ENCODE results near the gene IGFL2.
"Not testable (repeated sequence)": the region's sequence is repeated elsewhere in the genome, so short reads cannot be mapped to it uniquely, and the experiment has no call there.

Gene IGFL2

GRCh38 chr19:46147791-46148288, at the start of gene IGFL2:
Gene IGFL2 (plus strand): TSS chr19:46148238. CDS start chr19:46148279, 41 bp downstream.
- no peak for DNase-seq

DNA sequence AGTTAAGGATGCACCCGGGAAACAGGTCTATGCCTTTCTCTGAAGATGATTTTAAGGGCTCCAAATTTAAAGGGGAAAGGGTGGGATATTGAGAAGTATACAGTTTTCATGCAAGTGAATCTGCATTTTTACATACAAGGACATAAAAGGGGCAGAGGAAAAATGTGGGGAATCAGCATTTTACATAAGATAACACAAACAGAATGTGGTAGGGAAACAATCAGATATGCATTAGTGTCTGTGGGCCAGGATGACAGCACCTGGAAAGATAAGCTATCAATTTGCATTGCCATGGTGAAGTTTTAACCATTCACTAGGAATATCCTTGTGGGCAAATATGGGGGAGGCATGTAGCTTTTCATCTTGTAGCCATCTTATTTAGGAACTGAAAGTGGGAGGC, 47.7 kb upstream of the IGFL2 start:
- no peak for DNase-seq

DNA sequence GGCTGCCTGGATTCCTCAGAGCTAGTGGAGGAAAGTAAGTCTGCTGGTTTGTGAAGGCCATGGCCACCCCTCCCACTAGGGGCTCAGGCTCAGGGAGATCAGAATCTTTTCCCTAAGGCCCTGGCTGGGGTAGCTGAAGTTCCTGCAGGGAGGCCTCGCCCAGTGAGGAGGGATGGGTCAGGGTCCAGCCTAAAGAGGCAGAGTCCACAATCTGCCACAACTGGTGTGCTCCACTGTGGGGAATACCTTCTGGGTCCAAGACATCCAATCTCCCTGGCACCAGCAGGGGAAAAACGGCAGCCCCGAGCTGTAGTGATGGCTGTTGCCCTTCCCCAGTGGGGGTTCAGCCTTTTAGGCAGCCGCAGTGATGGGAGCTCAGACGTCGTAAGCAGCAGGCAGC, 46.7 kb upstream of the IGFL2 start:
- DNase-seq, result no peak

GRCh38 chr19:46102333-46102732, 45.7 kb upstream of the IGFL2 start:
- DNase-seq, result not testable (repeated sequence)

GRCh38 chr19:46107371-46107770, 40.7 kb upstream of the IGFL2 start:
- no peak for DNase-seq

DNA sequence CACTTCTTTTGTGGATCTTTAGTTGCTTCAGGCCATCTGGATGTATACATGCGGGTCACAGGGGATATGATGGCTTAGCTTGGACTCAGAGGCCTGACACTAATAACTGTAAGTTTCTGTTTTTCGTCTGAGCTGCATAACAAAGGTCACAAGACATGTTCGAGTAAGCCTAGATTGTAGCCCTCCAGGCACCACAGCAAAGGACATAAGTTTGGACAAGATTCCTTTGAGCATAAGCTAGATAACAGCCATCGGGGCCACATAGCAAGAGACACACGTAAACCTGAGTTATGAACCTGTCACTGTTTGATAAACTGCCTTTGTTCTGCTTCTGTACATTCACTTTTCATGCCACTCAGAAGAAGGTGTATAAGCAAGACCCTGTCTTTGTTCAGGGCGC, 38.2 kb upstream of the IGFL2 start:
- DNase-seq, result no peak

- DNase-seq, result no peak
Observed at GRCh38 chr19:46111376-46111775, 36.7 kb upstream of the IGFL2 start.

DNA sequence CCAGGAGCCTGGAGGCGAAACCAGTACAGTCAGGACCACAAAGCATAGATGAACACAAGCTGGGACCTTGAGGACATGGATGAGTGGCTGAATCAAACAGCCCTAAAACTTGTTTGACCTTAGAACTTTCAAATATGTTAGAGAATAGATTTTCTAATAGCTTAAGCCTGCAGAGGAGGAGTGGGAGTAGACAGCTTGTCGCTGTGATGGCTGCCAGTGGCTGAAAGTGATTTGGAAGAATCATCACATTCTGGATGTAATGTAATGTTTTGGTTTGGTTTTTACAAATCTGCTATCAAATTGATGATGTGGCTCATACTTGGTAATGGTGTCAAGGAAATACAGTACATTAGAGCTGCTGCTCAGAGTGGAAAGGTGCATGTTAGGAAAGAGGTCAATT, 35.5 kb upstream of the IGFL2 start:
- DNase-seq, result no peak

DNA sequence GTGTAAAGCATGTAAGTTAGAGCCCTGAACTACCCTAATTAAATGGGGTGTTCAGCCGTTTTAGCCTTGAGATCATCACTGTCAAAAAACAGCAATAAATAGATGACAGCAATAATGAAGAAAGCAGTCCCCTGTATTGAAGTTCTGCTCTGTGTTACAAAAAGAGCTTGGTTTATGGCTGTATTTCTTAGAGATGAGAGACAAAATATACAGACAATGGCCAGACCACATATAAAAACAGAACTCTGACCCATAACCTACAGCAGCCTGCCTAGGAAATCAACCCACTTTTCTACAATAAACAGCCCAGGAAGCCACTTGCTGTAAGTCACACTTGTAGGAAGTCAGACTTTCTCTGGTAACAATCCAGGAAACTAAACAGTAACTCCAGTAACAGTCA, 34.3 kb upstream of the IGFL2 start:
- DNase-seq, result no peak

DNA sequence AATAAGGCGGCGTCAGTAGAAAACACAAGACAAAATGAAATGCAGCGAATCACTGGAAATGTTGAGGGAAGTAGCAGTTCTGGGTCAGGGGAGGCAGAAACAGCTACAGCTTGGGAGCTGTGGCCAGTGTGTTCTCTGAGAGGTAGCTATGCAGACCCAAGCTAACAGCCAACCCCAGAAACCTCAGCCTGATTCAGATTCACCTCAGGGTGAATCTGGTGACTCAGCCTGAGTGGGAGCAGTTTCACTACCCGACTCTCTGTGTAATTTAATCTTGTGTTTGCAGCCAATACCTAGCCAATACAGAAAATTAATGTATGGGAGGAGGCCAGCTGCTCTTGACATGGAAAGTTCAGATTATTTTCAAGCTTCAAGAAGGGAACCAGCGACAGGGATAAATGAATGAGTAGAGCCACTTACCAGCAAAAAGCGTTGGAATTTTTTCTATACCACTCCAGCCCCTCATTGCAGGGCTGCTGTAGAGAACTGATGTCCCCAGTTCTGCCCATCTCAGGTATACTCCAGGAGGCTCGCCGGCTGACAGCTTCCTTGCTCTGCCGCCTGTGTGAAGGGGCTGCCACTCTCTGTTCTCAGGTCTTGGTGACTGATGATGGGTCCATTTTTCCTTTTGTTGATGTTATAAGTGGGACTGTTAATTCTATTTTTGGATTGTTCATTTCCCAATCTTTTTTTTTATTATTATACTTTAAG, 32.5 kb upstream of the IGFL2 start:
- DNase-seq, result no peak

- DNase-seq, result no peak
Observed at GRCh38 chr19:46116121-46116520, 31.9 kb upstream of the IGFL2 start.

DNA sequence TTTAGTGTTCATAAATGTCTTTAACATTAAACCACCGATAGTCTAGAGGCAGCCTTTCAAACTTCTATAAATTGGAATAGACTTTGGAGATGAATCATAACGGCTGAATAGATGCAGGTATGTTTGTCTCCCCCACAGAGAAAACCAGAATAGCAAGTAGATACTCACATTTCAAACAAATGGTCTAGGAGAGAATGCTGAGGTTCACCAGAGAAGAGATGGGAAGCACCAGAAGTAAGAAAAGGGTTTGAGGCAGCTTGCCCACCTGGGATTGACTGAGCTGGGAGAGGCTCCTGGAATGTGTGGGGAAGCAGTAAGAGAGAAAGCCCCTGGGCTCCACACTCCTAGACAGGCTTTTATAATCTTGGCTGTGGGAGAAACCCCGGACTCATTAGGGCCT, 29.9 kb upstream of the IGFL2 start:
- no peak for DNase-seq

- no peak for DNase-seq
Observed at GRCh38 chr19:46124638-46125115, 23.4 kb upstream of the IGFL2 start, which contains the start of gene IGFL3. Gene IGFL3 (minus strand): TSS chr19:46124688. CDS start chr19:46124649, 39 bp downstream.

DNA sequence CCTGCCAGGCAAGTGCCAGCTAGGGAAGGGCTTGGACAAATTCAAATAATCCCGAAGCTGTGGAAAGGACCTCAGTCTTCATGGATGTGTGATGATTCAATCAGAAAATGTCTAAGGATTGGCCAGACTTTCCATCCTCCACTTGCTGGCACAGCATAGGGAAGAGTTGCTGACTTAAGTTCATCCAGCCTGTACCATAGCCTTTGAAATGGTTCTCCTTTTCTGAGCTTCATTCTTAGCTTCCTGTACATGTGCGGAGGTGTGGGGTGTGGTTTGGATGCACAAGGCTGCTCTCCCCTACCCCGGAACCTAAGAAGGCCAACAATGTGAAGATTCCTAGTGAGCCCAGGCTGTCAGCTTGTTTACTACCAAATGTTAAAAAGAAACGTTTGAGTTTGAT, 22.6 kb upstream of the IGFL2 start:
- DNase-seq, result no peak

- no peak for DNase-seq
Observed at GRCh38 chr19:46126086-46126580, 21.9 kb upstream of the IGFL2 start.

DNA sequence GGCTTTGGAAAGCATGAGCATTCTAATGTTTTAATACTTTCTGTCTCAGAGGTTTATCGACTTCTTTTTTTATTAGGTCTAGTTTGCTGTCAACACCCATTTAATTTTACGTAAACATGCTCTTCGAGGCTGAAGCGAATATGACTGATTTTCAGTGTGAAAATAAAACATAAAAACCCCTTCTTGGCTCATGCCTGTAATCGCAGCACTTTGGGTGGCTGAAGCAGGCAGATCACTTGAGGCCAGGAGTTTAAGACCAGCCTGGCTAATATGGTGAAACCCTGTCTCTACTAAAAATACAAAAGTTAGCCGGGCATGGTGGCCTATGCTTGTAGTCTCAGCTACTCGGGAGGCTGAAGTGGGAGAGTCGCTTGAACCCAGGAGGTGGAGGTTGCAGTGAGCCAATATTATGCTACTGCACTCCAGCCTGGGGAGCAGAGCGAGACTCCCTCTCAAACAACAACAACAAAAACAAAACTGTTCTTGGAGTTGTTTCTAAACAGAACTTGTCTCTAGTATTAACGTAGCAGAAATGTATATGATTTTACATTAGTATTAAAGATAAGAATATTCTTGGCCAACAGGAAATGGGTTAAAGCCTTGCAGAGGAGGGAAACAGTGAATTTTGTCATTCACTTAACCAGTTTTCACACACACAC, 16.4 kb upstream of the IGFL2 start:
- DNase-seq, result no peak

DNA sequence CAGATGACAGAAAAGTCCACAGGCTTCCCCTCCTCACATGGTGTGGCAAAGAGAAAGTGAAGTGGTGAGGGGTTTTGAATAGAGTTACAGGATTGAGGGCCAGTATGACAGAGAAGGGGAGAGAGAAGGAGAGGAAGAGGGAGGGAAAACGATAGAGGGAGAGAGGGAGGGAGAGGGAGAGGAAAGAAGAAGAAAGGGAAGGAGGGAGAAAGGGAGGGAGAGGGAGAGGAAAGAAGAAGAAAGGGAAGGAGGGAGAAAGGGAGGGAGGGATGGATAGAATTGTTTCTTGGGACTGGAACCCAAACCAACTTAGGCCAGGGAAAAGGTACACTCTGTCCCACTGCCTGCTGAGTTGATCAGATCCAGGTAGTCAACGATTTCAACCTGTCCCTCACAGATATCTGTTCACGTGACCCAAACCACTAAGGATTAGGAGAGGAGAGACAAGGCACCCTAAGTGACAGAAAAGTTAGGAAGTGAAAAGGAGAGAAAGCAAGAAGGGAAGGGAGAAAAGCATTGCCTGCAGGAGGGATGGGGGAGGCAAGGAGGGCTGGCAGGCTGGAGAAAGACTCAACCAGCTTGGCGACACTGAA, 15.4 kb upstream of the IGFL2 start:
- no peak for DNase-seq

DNA sequence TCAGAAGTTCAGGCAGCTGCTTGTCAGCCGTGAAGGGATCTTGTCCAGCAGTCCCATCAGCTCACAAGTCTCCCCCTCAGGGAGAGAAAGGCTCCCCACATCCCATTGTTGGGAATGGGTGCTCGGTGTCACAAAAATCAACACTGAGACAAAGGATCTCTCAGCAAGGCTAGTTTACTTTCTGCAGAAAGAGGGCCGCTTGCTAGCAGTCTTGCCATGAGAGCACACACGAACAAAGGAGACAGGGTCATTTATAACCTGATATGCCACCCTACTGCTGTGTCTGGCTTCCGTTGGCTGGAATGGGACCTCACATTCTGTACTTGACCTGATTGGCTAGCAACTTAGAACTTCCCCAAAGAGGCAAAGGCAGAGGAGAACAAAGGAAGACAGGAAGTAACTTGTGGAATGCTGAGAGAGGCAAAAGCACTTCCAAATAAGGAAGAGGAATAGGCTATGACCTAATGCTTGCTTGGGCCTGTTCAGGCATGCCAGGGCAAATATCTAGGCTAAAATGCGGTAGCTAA, 14.9 kb upstream of the IGFL2 start:
- DNase-seq, result peak; percentile 24

DNA sequence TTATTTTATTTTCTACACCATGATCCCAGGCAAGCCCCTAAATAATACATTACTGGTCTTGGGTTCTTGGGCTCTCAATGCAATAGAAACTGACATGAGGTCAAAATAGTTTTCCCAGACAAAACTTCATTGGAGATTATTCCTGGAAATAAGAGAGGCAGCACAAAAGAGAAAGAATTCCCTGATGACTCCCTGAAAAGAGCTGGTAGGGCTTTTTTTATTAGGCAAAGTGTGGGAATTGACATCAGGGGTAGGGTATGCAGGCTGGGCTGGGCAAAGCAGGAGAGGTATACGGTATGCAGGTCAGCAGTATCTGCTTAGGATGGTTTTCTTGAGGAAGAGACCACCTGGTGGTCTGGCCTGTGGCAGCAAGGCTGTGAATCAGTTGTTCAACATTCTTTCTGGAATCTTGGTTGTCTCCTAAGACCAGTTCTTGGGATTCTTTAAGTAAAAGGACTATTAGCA, 14.2 kb upstream of the IGFL2 start:
- DNase-seq, result no peak

- DNase-seq, result no peak
Observed at GRCh38 chr19:46134527-46134926, 13.5 kb upstream of the IGFL2 start.

- no peak for DNase-seq
Observed at GRCh38 chr19:46137915-46138473, 10.0 kb upstream of the IGFL2 start.

DNA sequence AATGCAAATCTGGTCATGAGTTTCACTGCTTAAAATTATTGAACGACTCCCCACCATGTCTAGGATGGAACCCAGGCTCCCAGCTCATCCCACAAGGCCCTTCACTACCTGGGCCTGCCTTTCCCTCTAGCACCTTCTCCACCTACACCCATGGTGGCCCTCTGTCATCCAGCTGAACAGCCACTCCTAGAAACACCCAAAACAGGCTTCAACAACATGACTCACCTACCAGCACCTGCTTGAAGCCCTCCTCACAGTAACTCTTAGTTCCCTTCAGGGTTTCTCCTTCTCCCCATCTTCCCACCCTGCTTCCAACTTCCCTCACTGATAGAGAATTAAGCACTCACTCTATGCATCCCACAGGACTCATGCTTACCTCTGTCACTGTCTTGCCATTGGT, 6.6 kb upstream of the IGFL2 start:
- no peak for DNase-seq

DNA sequence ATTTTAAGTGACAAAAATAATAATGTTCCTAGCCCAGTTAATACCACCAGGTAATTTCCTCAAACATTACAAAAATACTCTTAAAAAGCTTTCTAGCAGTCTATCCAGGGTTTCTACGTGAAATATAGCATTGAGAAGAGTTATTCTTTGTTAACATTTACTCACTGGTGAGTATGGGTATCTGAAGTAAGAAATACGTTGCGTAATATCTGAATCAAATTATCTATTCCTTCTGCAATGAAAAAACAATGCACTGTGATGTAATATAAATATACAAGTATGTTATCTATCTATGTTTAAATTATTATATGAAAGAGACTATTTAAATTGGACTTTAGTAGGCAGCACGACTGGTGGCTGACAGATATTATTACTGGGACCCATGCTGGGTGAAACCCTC, 5.7 kb upstream of the IGFL2 start:
- DNase-seq, result no peak

Measured in femur (tissue), 1 donor.